ENCODE results near the gene GK.
"Not testable (repeated sequence)": the region's sequence is repeated elsewhere in the genome, so short reads cannot be mapped to it uniquely, and the experiment has no call there.

The GK gene

DNA sequence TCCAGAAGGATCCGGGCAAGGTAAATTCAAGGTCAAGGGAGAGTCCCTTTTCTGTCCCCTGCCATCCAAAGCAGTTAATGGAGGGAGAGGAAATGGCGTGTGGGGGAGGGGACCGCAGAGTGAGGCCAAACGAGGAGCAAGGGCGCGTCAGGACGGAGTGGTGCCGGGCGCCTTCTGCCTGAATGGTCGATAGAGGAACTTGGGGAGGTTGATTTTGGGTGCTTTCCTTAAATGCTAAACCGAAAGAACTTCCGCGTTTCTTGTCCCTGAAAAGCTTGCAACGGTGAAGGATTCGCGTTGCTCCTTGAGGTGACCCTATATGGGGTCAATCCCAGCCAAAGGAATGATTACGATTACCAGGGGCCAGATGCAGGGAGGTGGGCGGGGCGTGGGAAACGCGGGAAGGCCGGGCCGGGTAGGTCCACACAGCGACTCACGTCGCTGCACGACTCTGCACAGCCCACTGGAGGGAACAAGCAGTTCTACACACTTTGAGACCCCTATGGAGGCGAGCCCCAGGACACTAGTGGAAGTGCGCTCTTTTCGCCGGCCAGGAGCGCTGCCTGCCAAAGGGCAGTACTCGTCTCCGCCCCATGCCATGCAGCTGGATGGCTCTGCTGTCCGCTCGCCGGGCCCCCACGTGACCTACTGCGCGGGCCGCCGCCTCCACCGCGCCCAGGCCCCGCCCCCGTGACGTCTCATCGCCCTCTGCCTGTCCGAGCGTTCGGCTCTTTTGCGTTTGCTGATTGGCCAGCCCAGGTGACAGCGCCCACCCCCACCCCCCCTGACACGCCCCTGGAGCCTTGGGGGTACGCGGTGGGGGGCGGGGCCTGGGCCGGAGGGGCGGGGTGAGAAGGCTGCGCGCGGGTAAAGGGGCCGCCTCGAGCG is 452 bp upstream of the GK start:
- peak; percentile 90 for DNase-seq (ENCODE audit: low spot score)
- TF ChIP-seq, protein P1, sequence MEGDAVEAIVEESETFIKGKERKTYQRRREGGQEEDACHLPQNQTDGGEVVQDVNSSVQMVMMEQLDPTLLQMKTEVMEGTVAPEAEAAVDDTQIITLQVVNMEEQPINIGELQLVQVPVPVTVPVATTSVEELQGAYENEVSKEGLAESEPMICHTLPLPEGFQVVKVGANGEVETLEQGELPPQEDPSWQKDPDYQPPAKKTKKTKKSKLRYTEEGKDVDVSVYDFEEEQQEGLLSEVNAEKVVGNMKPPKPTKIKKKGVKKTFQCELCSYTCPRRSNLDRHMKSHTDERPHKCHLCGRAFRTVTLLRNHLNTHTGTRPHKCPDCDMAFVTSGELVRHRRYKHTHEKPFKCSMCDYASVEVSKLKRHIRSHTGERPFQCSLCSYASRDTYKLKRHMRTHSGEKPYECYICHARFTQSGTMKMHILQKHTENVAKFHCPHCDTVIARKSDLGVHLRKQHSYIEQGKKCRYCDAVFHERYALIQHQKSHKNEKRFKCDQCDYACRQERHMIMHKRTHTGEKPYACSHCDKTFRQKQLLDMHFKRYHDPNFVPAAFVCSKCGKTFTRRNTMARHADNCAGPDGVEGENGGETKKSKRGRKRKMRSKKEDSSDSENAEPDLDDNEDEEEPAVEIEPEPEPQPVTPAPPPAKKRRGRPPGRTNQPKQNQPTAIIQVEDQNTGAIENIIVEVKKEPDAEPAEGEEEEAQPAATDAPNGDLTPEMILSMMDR (IDR thresholded peaks at IDR 0.05; ENCODE audit: extremely low read depth, insufficient read depth, missing control alignments) = no peak
- in situ Hi-C loops (cut with MboI; ENCODE audit: low pct_unique_long_range_greater_than_20kb, low sequenced_read_pairs, unreplicated experiment) = no loop called here

DNA sequence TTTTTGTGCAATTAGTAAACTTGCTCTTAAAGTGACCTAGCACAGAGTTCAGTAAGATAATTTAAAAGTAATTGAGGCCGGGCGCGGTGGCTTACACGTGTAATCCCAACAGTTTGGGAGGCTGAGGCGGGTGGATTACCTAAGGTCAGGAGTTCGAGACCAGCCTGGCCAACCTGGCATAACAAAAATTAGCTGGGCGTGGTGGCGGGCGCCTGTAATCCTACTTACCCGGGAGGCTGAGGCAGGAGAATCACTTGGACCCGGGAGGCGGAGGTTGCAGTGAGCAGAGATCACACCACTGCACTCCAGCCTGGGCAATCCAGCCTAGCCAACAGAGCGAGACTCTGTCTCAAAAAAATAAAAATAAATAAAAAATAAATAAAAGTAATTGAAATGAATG is 1.2 kb downstream of the GK start:
- in situ Hi-C loops (cut with MboI; ENCODE audit: low pct_unique_long_range_greater_than_20kb, low sequenced_read_pairs, unreplicated experiment); DNase-seq (ENCODE audit: low spot score): not testable (repeated sequence)

DNA sequence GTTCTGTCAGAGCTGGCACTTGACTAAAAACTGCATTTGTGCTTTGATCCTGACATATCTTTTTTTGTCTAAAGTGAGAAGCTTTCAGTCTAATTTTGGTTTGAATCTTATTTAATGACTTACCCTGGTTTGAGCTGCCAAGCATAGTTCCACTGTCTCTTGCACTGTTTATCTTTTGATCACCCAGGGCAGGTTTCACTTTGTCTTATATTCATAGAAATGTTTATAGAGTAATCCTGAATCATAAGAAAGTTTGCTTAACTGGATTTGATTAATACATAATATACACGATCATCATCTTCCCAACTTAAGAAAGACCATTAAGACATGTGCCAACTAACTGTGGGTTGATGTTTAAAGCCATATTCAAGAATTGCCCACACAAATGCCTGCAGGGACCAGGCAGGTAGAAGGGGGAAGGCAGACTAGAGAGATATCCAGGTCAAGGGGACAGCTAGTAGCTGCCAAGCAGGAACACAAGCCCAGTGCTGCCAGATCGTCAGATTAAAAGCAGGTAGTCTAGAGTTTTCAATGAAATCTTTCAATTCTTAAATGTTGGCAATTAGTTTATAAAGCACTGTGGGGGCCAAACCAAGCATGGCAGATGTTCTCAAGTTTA is 1.9 kb downstream of the GK start:
- TF ChIP-seq, protein P1 (IDR thresholded peaks at IDR 0.05; ENCODE audit: extremely low read depth, insufficient read depth, missing control alignments) = no peak
- no peak for DNase-seq (ENCODE audit: low spot score)
- in situ Hi-C loops (cut with MboI; ENCODE audit: low pct_unique_long_range_greater_than_20kb, low sequenced_read_pairs, unreplicated experiment) = no loop called here

DNA sequence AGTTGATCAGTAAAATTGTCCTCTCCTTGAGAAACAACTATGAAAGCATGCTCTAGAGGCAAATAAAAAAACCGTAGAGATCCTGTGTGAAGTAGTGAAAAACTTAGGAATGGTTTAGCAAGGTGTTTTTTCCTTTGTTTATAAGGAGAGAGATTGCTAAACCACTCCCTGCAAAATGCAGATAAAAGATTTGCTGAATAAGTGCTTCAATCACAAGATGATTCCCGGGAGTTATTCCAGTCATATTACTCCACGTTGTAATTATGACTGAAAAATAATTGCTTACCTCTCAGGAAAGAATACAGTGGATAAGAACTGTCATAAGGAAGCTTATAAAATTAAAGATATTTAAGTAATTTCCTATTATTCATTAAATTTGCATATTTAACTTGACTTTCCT is 2.8 kb downstream of the GK start:
- DNase-seq (ENCODE audit: low spot score) = no peak
- TF ChIP-seq, protein P1 (IDR thresholded peaks at IDR 0.05; ENCODE audit: extremely low read depth, insufficient read depth, missing control alignments) = no peak
- in situ Hi-C loops (cut with MboI; ENCODE audit: low pct_unique_long_range_greater_than_20kb, low sequenced_read_pairs, unreplicated experiment) = no loop called here

DNA sequence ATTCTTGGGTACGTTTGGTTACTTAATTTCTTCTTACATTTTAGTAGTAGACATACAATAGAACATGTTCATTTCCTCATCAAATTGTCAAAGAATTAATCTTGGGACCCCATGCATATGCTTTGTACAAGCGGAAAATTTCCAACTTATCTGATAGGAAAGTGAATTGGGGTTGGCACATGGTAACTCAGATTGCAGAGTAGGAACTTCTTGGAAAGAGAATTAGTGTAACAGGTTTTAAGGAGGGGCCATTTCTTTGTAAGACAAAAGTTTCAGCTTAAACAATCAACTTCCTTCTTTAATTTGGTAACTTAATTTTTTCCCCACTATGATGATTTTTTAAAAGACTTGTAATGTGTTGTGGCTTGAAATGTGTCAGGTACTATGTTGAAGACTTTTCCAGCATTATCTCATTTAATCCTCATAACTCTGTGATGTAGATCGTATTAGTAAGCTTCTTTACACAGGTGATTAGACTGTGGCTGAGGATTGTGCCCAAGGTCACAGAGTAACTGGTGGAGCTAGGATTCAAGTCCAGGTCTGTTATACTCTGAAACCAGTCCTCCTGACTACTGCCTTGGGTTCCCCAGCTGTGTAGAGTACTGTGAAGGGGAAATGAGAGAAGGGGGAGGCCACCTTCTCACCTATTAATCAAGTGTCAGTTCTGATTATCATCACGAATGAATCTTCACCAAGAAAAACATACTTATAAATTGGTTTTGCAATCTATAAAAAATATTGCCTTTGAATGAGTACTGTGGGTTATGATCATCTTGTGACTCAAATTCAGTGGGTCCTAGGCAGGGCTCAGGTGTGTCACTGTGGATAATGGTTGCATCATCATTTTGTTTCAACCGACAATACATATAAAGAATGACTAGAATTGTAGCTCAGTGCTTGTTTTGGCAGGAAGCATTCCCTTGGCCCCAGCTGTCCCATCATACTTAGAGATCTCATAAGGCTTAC is 4.3 kb downstream of the GK start:
- DNase-seq (ENCODE audit: low spot score) = no peak
- in situ Hi-C loops (cut with MboI; ENCODE audit: low pct_unique_long_range_greater_than_20kb, low sequenced_read_pairs, unreplicated experiment) = no loop called here
- TF ChIP-seq, protein P1 (IDR thresholded peaks at IDR 0.05; ENCODE audit: extremely low read depth, insufficient read depth, missing control alignments) = no peak

DNA sequence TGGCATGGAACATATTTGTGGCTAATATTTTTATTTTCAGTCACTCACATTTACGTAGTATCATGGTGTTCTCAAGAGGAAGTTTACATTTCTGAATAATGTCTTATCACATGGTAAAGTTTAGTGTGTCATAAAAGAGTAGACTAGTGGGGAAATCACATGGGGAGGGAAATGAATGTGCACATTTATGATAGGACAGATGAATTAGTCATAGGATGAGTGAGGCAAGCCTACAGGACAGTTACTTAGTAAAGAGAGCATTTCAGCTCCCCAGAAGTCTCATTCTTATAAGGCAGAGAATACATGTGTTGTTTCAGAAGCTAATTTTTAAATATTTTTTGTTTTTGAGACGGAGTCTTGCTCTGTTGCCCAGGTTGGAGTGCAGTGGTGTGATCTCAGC is 6.2 kb downstream of the GK start:
- in situ Hi-C loops (cut with MboI; ENCODE audit: low pct_unique_long_range_greater_than_20kb, low sequenced_read_pairs, unreplicated experiment) = no loop called here
- TF ChIP-seq, protein P1 (IDR thresholded peaks at IDR 0.05; ENCODE audit: extremely low read depth, insufficient read depth, missing control alignments) = no peak
- no peak for DNase-seq (ENCODE audit: low spot score)

All from GM13977 (cell line).